Daoy (cell line): Measurements from ENCODE around the gene PPP1R1B. TPM values are rescaled to one million over a fixed set of nuclear protein-coding genes. Genes with fewer than 3 reads are reported as not detected.
A peak's percentile ranks its signal among the peaks of the same experiment; 100 is the strongest.
"Not testable (repeated sequence)": the region's sequence is repeated elsewhere in the genome, so short reads cannot be mapped to it uniquely, and the experiment has no call there.

Experiments
- DNase-seq: peaks from one replicate; pipeline ENCODE4 v3.0.0-alpha.2; 2015; ENCODE audit warnings: low read depth
- total RNA-seq: library from RNA; depleted of rRNA; stranded (reverse); fragments of >200 nt; shearing (Covaris generic); gene quantifications from 2 replicates; pipeline ENCODE4 v1.2.3, GENCODE V29; 2014; rRNA removed

Gene PPP1R1B
- total RNA-seq = not detected in 2 replicates

DNA sequence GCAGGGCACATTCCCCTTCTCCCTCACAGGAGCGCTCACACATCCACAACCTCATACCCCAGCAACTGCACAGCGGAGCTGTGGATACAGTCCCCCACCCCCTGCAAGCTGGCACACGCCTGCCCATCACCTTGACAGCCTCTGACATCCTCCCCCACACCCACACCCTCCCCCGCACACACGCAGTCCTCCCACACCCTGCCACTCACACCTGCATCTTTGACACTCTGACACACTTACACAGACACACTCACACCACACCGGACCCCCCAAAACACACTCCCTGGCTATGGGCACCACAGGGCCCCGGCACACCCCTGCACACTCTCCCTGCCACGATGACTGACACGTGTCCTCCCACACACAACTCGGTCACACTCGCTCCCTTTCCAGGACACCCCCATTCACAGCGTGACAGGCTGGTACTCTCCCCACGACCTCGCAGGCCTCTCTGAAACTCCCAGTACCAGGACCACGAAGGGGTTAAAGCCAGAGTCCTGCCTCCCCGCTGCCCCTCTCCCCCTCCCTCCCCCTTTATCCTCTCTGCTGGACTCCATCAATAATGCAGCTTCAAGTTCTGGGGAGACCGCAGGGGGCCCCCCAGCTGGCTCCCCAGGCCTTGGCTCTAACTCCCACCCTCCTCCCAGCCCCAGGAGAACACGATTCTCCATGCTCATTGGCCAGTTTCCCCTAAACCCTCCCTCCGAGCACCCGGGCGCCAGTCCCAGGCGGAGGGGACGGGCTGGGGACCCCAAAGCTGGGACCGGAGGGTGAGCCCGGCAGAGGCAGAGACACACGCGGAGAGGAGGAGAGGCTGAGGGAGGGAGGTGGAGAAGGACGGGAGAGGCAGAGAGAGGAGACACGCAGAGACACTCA is at the start of gene PPP1R1B:
Gene PPP1R1B, plus strand, starts transcription at position 782 of the 876 bp plus-strand sequence. CDS start 441 bp downstream, outside the sequence.
- DNase-seq = no peak

DNA sequence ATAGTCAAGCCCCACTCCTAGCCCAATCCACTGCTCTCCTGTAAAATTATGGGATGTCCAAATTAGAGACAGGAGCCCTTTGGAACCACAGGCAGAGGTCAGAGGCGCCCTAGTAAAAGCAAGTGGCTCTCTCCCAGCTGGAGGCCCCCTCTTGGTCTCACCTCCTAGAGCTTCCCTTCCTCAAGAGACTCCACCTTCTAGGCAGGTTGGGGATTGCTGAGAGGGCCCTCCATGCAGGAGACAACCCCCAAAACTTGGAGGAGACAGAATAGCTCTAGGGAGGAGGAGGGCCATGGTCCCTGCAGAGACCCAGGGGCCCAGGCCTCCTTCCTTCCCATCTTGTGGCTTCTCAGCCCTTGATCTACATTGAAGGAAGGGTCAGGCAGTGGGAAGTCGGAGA is 48.5 kb upstream of the PPP1R1B start:
- DNase-seq = no peak

DNA sequence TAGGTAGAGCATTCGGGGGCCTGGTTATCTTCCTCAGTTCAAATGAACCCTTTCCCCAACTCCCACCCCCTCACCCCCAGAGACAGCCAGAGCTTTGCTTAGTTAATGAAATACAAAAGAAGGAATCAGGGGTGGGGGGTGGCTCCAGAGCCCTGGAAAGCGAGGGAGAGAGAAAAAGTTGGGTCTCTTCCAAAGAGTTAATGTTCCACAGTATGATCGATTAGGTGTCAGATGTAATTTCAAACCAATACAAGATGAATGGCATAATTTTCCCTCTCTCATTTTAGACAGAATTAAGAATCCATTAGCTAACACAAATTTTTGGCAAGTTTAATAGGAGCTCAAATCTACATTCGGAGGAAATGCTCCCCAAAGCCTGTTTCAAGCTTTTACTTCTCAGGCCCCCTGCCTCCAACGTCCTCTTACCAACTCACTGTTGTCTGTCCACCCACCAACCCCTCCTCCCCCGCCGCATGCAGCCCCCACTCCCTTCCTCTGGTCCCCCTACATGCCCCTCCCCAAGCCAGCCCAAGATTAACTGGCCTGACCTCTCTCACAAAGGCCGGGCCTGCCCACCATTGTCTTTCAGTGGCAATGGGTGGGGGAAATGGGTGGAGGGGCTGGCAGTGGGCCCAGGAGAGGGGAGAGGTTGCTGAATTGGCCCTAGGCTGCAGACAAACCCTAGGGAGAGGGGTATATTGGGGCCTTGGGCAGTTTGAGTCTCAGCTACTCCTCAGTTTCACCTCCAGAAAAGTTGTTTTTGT is 47.3 kb upstream of the PPP1R1B start:
- DNase-seq = no peak

DNA sequence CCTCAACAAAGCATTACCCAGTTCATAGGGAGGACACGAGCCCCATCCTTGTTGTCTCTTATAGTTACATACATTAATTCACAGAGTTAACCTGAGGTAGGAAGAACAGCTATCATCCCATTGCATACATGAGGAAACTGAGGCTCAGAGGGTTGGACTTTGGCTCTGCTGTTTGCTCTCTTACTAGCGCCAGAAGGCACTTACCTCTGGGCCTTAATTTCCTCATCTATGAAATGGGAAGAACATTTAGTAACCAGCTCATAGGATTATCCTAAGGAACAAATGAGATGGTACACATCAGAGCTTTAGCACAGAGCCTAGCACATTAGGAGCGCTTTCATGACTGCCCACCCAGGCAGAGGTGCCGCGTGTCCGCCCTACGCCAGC is 46.7 kb upstream of the PPP1R1B start:
- no peak for DNase-seq

DNA sequence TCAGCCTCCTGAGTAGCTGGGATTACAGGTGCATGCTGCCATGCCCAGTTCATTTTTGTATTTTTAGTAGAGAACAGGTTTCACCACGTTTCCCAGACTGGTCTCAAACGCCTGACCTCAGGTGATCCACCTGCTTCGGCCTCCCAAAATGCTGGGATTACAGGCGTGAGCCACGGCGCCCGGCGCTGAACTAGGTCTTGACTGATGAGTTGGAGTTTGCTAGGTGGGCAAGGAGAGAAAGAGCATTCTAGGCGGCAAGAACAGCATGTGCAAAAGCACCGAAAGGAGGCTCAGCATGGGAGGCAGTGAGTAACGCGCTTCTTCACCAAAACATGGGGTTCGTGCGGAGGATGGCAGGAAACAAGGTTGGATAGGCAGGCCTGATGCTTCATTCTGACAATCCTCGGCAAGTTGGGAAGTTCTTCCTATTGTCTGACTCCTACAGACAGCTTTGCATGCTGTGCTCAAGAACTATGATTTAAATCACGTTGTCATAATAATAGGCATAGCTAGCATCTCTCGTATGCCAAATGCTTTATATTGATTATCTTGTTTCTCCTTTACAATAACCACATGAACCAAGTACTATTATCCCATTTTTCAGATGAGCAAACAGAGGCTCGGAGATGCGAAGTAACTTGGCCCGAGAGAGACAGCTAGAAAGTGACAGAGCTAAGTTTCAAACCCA is 45.5 kb upstream of the PPP1R1B start:
- DNase-seq = no peak

DNA sequence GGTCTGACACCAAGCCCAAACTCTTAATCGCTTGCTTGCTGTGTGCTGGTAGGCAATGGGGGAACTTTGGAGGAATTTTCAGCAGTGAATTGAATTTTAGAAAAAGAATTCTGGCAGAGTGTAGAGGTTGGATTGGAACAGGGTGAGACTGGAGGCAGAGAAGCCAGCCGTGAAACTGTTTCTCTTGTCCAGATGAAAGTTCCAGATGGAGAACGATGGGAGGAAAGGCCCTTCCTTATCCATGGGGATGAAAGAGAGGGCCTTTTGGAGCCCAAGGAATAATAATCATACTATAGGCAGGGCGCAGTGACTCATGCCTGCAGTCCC is 45.0 kb upstream of the PPP1R1B start:
- no peak for DNase-seq

DNA sequence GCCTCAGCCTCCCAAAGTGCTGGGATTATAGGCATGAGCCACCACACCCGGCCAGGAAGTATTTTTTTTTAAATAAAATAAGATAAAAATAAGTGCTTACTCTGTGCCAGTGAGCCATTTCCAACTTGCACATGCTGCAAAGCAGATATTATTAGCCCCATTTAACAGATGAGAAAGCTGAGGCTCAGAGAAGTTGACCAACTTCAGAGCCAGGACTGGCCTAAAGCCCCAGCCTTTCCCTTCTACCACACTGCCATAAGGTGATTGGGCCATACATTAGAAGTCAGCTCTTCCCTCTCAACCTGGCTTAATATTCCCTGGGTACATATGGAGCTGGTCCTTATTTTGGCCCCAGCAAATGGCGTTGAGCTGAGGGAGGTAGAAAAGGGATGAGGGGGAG is 44.1 kb upstream of the PPP1R1B start:
- DNase-seq = no peak

DNA sequence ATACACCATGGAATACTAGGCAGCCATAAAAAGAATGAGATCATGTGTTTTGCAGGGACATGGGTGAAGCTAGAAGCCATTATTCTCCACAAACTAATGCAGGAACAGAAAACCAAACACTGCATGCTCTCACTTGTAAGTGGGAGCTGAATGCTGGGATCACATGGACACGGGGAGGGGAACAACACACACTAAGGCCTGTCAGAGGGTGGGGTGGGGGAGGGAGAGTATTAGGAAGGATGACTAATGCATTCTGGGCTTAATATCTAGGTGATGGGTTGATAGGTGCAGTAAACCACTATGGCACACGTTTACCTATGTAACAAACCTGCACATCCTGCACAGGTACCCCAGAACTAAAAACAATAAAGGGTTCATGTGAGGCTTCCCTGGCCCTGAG is 36.6 kb upstream of the PPP1R1B start:
- DNase-seq = not testable (repeated sequence)

DNA sequence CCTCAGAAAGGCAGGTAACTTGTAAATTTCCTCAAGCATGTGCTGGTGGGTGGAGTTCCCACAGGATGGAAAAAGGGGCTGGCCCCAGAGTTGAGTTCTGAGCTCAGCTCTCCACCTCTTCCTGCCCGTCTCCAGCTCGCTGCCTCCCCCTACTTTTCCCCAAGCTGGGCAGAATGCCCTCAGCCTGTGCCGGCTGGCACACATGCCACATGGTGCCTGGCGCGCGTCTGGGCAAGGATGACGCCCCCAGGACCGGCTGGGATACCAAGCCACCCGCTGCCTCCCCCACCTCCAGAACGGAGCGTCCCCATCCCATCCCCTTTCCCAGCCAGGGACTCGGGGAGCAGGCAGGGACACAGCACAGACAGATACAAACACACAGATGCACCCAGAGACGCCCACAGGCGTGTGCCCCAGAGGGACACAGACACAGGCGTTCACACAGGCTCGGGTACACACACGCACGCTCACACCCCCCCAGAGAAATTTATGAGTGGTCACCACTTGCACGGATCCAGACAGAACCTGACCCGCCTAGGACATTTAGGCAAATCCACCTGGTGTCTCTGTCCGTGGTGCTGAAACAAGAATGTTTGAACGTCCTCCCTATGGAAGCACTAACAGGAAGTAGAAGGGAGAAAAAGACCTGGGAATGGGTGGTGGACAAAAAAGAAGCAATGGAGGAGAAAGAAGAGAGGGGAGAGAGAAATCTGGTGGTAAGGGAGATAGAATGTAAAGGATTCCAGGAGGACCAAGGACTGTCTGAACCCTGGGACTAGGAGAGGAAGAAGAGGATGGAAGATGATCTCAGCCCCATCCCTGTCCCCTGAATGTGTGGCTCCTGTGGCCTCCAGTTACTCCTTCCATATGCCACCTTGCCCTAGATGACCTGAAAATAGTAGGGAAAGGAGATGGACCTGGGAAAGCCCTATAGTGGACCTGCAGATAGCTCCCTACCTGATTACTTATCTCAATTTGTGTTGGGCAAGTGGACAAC is 34.5 kb upstream of the PPP1R1B start:
- peak; percentile 41 for DNase-seq

DNA sequence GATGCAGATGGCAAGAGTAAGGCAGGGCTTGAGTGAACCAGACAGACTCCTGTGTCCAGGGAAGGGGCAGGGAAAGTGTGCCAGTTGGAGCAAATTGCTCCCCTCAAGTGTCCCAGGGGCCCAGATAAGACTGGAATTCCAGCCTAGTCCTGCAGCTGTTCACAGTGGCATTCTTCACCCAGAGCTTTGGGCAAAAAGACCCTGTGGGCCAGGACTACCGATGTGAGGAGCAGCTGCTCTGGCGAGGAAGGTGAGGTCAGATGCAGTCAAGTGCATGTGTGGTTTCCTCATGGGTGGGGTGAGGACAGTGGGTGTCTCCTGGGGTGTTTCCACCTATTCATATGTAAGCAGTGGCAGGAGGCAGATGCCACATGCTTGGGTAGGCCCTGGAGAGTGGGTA is 33.4 kb upstream of the PPP1R1B start:
- no peak for DNase-seq

DNA sequence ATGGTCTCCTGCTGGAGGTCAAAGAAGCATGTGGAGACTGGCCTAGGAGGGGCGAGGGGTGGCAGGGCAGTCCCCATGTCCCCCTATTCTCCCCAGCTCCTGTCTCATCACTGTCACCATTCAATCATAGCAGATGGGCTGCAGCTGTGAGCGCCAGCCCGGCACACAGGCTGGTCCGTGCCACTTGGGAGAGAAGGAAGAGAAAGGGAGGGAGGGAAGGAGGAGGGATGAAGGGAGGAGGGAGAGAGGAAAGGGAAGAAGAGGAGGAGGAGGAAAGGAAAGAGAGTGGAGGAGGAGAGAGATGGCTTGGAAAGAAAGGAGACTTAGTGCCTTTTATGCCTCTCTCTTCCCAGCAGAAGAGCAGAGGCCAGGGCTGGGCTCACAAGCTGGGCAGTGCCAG is 31.5 kb upstream of the PPP1R1B start:
- DNase-seq = no peak

DNA sequence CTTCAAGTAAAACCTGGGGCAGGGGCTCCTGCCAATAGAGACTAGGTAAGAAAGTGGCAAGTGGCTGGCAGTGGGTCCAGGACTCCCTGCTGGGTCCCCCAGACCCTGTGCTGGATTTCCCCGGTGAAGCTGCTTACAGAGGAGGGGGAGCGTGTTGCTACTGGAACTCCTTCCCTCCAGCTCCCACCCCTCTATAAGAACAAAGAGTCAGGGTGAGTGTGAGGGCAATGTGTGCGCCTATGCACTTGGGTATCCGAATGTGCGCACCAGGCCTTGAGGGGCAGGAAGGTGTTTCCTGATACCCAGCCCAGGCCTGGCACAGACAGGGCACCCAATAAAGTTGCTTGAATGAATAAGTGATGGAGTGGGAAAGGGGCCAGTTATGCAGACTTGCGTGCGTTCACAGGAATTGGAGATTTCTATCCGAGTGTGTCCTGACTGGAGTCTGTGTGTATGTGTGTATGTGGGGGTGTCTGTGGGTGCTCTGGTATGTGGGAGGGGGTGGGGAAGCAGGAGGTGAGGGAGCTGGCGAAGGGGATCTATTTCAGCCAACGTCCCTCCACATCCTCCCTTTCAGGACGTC is 30.7 kb upstream of the PPP1R1B start:
- DNase-seq = no peak

DNA sequence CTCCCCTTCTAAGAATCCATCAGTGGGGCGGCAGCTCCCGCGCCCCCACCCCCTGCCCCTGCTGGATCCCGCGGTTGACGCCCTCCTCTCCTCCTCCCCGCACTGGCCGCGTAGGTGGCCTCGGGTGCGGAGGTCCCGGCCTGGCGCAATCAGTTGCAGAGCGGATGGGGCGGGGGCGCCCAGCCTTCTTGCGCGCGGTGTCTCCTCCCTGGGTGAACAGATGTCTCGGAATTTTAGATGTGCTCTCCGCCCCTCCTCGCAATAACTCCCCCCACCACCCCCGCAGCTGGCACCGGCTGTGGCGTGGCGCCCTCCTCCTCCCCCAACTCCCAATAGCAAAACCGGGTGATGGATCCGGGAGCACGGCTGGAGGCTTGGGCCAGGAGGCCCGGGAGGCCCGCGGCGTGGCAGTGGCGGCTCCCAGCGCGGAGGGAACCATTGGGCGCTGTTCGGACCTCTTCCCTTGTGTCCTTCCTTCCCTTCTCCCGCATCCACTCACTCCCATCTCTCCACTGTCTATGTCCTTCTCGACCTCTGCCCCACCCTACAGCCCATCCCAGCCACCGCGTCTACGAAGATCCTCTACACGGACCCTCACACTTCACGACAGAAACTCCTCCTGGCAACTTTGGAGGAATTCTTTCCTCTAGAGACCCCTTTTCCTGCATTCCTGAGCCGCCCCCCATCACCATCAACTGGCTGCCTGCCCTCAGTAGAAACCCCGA is 30.0 kb upstream of the PPP1R1B start:
- no peak for DNase-seq

DNA sequence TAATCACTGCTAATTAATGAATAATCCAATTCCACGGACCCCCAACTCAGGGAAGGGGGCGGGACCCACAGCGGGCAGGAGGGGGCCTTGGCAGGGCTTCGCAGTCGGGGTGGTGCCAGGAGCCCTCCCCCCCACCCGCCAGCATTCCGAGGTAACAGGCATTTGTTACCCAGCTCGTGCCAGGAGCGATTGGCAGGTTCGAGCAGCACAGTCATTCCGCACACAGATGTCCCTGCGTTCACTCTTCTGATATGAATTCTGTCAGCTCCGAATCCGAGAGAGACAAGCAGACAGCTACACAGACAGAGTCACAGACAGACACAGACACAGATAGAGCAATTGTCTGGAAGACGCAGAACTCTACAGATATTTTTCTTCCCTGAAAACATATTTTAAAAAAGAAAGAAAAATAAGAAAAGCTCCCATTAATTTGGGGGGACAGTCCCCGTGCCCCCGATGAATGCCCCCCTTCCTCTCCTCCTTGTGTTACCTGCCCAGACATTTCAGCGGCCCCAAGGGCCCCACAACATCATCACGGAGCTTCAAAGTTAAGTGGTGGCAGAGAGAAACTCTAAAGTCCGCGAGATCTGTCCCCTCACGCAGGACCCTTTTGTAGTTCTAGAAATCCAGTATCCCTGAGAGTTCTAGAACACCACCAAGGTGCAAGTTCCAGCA is 29.2 kb upstream of the PPP1R1B start:
- no peak for DNase-seq

DNA sequence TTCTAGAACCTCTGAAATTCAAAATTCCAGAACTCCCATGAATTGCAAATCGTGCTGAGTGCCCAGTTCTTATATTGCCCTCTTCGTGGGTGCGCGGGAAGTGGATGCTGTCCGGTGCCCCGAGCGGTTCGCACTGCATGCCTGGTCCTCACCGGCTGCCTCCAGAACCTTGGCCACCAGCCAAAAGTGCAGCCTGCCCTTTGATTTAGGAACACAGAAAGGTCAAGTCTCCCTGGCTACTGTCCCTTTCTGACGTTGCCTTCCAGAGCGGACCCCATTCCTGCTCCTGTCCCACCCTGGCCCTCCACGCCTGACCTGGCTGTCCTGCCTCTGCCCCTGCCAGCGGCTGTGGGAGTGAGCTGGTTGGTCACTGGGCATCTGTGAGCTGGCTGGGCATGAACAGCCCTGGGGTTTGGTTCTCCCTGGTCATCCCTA is 28.7 kb upstream of the PPP1R1B start:
- DNase-seq = no peak

DNA sequence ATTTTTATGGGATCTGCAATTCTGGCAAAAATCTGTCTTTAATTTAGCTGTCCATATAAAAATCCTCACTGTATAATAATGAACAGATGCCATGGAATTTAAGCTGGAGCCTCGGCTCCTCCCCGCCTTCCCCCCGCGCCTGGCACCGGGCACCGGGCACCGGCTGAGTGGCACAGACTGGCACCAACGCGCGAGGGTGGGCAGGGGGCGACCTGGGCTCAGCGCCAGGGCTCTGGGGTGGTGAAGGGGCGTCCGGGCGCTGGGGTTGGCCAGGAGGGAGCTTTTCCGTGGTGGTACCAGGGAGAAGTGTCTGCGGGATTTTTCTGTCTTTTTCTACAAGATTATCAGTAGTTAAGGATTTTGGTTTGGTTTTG is 28.1 kb upstream of the PPP1R1B start:
- DNase-seq = no peak

DNA sequence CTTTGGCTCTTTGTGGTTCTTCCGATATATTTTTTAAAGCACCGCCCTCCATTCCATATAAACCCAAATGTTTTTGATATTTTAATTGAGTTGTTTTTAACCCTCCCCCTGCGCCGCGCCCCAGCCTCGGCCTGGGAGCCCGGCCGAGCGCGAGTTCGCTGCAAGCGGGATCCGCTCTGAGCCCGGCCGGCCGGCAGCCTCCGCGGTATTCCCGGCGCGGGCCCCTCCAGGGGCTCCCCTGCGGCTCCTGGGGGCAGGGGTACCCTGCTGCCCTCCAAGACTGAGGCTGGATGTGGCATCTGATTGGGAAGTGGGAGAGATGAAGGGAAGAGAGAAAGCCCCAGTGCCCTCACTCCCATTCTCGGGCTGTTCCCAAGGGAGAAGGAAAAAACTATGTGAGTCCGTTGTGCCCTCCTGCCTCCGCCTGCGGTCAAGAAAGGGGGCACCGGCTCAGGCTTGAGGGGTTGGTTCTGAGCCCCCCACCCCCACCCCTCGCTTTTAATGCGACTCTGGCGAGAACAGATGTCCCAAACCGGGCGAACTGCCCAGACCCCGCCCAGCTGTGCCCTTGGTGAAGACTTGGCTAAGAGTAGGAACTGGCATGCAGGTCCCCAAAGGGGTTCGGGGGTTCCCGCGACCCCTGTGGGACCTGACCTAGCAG is 27.6 kb upstream of the PPP1R1B start:
- no peak for DNase-seq

DNA sequence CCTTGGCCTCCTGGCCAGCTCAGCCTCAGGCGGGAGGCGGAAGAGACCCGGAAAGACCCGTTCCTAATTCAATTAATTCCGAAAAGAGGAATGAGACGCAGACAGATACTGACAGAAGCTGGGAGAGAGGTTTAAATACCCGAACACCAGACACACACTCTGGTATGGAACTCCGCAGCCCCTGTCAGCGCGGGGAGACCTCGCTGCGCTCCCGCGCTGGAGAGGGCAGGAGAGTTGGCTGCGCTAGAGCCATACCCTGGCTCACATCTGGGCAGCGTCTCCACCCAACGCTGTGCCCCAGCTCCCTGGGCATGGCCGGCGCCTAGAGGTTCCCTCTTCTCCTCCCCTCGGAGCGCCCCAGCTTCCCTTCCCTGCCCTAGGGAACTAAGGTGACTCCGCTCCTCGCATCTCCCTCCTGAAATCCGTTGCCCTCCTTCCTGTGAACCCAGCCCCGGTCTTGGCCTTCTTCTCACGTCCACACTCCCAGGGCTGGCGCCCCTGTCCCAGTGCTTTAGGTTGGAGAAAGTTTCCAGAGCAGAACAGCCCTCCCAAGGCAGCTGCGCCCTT is 27.0 kb upstream of the PPP1R1B start:
- DNase-seq = no peak
